HepG2 (cell line): ENCODE results near the gene TNFRSF25. TPM values are rescaled to one million over a fixed set of nuclear protein-coding genes. Genes with fewer than 3 reads are reported as not detected.

Experiments used
- ETV6 ChIP-seq: sonication (generic); formaldehyde crosslinking; conservative IDR thresholded peaks from 2 replicates; pipeline ENCODE4 v1.4.0; 2020; ENCODE audit warnings: missing genetic modification reagents
- GLI4 ChIP-seq: sonication (generic); formaldehyde crosslinking; IDR thresholded peaks from 2 replicates; pipeline ENCODE4 v1.5.1; 2020; ENCODE audit warnings: missing genetic modification reagents, mild to moderate bottlenecking, moderate library complexity, borderline replicate concordance
- GTF2F1 ChIP-seq: fragments of 150-350 bp; IDR thresholded peaks from 2 replicates; pipeline ENCODE4 v1.6.1; 2014; ENCODE audit warnings: low read length
- HDAC2 ChIP-seq: sonication (generic); formaldehyde crosslinking; IDR thresholded peaks from 2 replicates; pipeline ENCODE4 v1.4.0; 2020; ENCODE audit warnings: missing genetic modification reagents
- HES4 ChIP-seq: sonication (generic); formaldehyde crosslinking; IDR thresholded peaks from 2 replicates; pipeline ENCODE4 v1.9.0; 2021; ENCODE audit warnings: mild to moderate bottlenecking, missing genetic modification reagents, borderline replicate concordance
- HNRNPH1 ChIP-seq: fragments of 200-400 bp; formaldehyde crosslinking; optimal IDR thresholded peaks from 2 replicates; pipeline ENCODE3; 2017; ENCODE audit warnings: mild to moderate bottlenecking, low read depth, low read length
- MTA3 ChIP-seq: sonication (generic); formaldehyde crosslinking; IDR thresholded peaks from 2 replicates; pipeline ENCODE4 v1.4.0; 2020; ENCODE audit warnings: missing genetic modification reagents
- ZBTB1 ChIP-seq: sonication (generic); formaldehyde crosslinking; IDR thresholded peaks from 2 replicates; pipeline ENCODE4 v1.4.0; 2020; ENCODE audit warnings: missing genetic modification reagents, borderline replicate concordance
- ZFP41 ChIP-seq: sonication (generic); formaldehyde crosslinking; IDR thresholded peaks from 2 replicates; pipeline ENCODE4 v1.4.0; 2020; ENCODE audit warnings: mild to moderate bottlenecking, missing genetic modification reagents, borderline replicate concordance
- ZNF558 ChIP-seq: sonication (generic); formaldehyde crosslinking; IDR thresholded peaks from 2 replicates; pipeline ENCODE4 v1.9.0; 2022; ENCODE audit warnings: mild to moderate bottlenecking, missing genetic modification reagents, borderline replicate concordance
- ZNF619 ChIP-seq: sonication (generic); formaldehyde crosslinking; IDR thresholded peaks from 2 replicates; pipeline ENCODE4 v1.4.0; 2020; ENCODE audit warnings: mild to moderate bottlenecking, missing genetic modification reagents
- ZNF768 ChIP-seq: sonication (generic); formaldehyde crosslinking; IDR thresholded peaks from 2 replicates; pipeline ENCODE4 v1.4.0; 2020; ENCODE audit warnings: missing genetic modification reagents
- polyA plus RNA-seq, 8 experiments: library from polyadenylated mRNA; depleted of rRNA in 3 of 8; stranded (reverse) in 7 of 8; unstranded in 1 of 8; fragments of >200 nt; fragmentation: Illumina TruSeq in 4 of 8; extraction: Trizol in 4 of 8; gene quantifications; 2 replicates each; pipeline versions ENCODE4 v1.2.1 to v1.2.3, GENCODE V29; 2011 to 2016; ENCODE audit warnings: low read depth in 4 of 8, missing spikeins in 1 of 8, mixed read lengths in 1 of 8; ENCODE audit not compliant: insufficient read depth in 1 of 8
- total RNA-seq, 5 experiments: library from RNA; depleted of rRNA; stranded (reverse); fragments of >200 nt; fragmentation: Illumina TruSeq; extraction: Trizol; gene quantifications; 2 replicates each; pipeline ENCODE4 v1.2.3, GENCODE V29; 2016; ENCODE audit warnings: low read depth in 1 of 5
- TF ChIP-seq, protein P1 (sequence below), 2 experiments: sonication (generic) in 1 of 2; formaldehyde crosslinking in 1 of 2; IDR thresholded peaks; 2 replicates each; pipeline versions ENCODE4 v1.6.1 to v1.9.0; 2014 to 2022; ENCODE audit warnings: antibody characterized with exemption in 1 of 2, borderline replicate concordance in 1 of 2, inconsistent platforms in 1 of 2, low read depth in 1 of 2, missing genetic modification reagents in 1 of 2
- TF ChIP-seq, protein P2 (sequence below): sonication (generic); formaldehyde crosslinking; IDR thresholded peaks from 2 replicates; pipeline ENCODE4 v1.4.0; 2020; ENCODE audit warnings: missing genetic modification reagents
- TF ChIP-seq, protein P3 (sequence below): sonication (generic); formaldehyde crosslinking; IDR thresholded peaks from 2 replicates; pipeline ENCODE4 v1.9.0; 2021; ENCODE audit warnings: missing genetic modification reagents, borderline replicate concordance
- TF ChIP-seq, protein P4 (sequence below): IDR thresholded peaks from 2 replicates; pipeline ENCODE4 v1.6.1; 2016; ENCODE audit warnings: missing genetic modification reagents, missing compliant biosample characterization

TNFRSF25 gene
- total and polyA plus RNA-seq, 2 of the 13 experiments (the other 11 are each of a cell fraction or from before 2014, with no cell fraction given): 1.4 to 1.5 TPM

DNA sequence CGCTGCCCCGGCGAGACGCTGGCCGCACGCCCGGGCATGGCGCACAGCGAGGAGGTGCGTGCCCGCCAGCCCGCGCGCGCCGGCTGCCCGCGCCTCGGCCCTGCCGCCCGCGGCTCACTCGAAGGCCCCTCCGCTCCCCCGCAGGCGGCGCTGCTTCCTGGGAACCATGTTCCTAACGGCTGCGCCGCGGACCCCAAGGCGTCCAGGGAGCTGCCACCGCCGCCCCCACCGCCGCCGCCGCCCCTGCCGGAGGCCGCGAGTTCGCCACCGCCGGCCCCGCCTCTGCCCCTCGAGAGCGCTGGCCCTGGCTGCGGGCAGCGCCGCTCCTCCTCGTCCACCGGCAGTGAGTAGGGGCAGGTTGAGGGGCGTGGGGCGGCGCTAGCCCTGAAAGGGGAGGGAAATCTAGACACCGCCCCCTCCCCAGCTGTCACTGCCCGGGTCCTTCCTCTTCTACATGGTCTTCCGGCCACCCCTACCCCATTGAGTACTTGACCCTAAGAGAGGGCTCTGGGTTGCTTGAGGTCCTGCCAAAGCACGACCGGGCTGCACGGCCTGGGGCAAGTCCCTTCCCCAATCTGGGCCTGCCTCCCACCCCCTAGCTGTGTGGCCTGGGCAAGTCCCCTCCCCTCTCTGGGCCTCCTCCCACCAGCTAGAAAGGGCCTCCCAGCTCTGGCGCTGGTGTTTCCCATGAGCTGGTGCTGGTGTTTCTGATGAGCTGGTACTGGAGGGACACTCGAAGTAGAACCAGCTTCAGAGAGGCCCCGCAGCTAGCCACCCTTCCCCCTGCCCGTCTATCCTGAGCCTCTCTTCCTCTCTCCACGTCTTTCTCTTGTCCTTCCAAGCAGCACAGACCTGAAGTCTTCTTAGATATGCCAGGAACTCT is 17.0 kb downstream of the TNFRSF25 start (continued):
- TF ChIP-seq, protein P1, sequence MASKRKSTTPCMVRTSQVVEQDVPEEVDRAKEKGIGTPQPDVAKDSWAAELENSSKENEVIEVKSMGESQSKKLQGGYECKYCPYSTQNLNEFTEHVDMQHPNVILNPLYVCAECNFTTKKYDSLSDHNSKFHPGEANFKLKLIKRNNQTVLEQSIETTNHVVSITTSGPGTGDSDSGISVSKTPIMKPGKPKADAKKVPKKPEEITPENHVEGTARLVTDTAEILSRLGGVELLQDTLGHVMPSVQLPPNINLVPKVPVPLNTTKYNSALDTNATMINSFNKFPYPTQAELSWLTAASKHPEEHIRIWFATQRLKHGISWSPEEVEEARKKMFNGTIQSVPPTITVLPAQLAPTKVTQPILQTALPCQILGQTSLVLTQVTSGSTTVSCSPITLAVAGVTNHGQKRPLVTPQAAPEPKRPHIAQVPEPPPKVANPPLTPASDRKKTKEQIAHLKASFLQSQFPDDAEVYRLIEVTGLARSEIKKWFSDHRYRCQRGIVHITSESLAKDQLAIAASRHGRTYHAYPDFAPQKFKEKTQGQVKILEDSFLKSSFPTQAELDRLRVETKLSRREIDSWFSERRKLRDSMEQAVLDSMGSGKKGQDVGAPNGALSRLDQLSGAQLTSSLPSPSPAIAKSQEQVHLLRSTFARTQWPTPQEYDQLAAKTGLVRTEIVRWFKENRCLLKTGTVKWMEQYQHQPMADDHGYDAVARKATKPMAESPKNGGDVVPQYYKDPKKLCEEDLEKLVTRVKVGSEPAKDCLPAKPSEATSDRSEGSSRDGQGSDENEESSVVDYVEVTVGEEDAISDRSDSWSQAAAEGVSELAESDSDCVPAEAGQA (IDR thresholded peaks at IDR 0.05; ENCODE audit: low read depth): no peak
- TF ChIP-seq, protein P1 (CRISPR knock-in tag; IDR thresholded peaks at IDR 0.05; ENCODE audit: borderline replicate concordance): no peak
- TF ChIP-seq GLI4 (CRISPR knock-in tag) (no peak), HES4 (CRISPR knock-in tag) (0 out of 2 replicates have a peak, but pooled peaks have one; percentile 6), ZFP41 (CRISPR knock-in tag) (no peak), ZBTB1 (no peak), HNRNPH1 (no peak), MTA3 (CRISPR knock-in tag) (no peak), HDAC2 (CRISPR knock-in tag) (no peak), ETV6 (CRISPR knock-in tag) (no peak), ZNF768 (CRISPR knock-in tag) (peak; percentile 98), ZNF619 (CRISPR knock-in tag) (0 out of 2 replicates have a peak, but pooled peaks have one; percentile 4), GTF2F1 (no peak), ZNF558 (CRISPR knock-in tag) (peak; percentile 71; the same call in 1 of the 2 replicates)
- TF ChIP-seq, protein P2, sequence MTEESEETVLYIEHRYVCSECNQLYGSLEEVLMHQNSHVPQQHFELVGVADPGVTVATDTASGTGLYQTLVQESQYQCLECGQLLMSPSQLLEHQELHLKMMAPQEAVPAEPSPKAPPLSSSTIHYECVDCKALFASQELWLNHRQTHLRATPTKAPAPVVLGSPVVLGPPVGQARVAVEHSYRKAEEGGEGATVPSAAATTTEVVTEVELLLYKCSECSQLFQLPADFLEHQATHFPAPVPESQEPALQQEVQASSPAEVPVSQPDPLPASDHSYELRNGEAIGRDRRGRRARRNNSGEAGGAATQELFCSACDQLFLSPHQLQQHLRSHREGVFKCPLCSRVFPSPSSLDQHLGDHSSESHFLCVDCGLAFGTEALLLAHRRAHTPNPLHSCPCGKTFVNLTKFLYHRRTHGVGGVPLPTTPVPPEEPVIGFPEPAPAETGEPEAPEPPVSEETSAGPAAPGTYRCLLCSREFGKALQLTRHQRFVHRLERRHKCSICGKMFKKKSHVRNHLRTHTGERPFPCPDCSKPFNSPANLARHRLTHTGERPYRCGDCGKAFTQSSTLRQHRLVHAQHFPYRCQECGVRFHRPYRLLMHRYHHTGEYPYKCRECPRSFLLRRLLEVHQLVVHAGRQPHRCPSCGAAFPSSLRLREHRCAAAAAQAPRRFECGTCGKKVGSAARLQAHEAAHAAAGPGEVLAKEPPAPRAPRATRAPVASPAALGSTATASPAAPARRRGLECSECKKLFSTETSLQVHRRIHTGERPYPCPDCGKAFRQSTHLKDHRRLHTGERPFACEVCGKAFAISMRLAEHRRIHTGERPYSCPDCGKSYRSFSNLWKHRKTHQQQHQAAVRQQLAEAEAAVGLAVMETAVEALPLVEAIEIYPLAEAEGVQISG (CRISPR knock-in tag): no peak
- TF ChIP-seq, protein P3, sequence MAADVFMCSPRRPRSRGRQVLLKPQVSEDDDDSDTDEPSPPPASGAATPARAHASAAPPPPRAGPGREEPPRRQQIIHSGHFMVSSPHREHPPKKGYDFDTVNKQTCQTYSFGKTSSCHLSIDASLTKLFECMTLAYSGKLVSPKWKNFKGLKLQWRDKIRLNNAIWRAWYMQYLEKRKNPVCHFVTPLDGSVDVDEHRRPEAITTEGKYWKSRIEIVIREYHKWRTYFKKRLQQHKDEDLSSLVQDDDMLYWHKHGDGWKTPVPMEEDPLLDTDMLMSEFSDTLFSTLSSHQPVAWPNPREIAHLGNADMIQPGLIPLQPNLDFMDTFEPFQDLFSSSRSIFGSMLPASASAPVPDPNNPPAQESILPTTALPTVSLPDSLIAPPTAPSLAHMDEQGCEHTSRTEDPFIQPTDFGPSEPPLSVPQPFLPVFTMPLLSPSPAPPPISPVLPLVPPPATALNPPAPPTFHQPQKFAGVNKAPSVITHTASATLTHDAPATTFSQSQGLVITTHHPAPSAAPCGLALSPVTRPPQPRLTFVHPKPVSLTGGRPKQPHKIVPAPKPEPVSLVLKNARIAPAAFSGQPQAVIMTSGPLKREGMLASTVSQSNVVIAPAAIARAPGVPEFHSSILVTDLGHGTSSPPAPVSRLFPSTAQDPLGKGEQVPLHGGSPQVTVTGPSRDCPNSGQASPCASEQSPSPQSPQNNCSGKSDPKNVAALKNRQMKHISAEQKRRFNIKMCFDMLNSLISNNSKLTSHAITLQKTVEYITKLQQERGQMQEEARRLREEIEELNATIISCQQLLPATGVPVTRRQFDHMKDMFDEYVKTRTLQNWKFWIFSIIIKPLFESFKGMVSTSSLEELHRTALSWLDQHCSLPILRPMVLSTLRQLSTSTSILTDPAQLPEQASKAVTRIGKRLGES (CRISPR knock-in tag): no peak
- TF ChIP-seq, protein P4, sequence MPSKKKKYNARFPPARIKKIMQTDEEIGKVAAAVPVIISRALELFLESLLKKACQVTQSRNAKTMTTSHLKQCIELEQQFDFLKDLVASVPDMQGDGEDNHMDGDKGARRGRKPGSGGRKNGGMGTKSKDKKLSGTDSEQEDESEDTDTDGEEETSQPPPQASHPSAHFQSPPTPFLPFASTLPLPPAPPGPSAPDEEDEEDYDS (CRISPR knock-in tag): peak; percentile 64; the same call in 1 of the 2 replicates
